A549 treated with DMSO at 1 μM for 4 hours (cell line): ENCODE data around the gene DSTYK. TPM values are rescaled to one million over a fixed set of nuclear protein-coding genes. Genes with fewer than 3 reads are reported as not detected.

ENCODE experiments used
- total RNA-seq: library from RNA; stranded (reverse); fragments of 200-300 nt; extraction: Qiagen RNA extraction; gene quantifications from 5 replicates; pipeline ENCODE4 v1.2.3, GENCODE V29; 2022; ENCODE audit warnings: low read depth

DSTYK gene
- total RNA-seq, result 9.1 to 12.2 TPM (median 11.1 TPM) in 5 replicates

GRCh38 chr1:205211169-205211838 is at the start of gene DSTYK:
Gene DSTYK, minus strand, starts transcription at chr1:205211702. Its CDS starts 167 bp downstream, at chr1:205211535.

GRCh38 chr1:205227584-205228013 is 16.1 kb upstream of the DSTYK start, which contains the start of gene TMCC2:
Gene TMCC2, plus strand, starts transcription at chr1:205227946. Its CDS starts 619 bp downstream, at chr1:205228565.

GRCh38 chr1:205121660-205122488 is 89.6 kb downstream of the DSTYK start, which contains the start of gene RBBP5:
Gene RBBP5, minus strand, starts transcription at chr1:205121978. Its CDS starts 105 bp downstream, at chr1:205121873.

Other genes with a start within 250 kb of the DSTYK start
- 0.03 to 0.19 TPM (median 0.03 TPM) in 3 of 5 replicates, not detected in the others for gene CNTN2, start 168.5 kb downstream of the DSTYK start, total RNA-seq
- gene TMEM81, start 127.2 kb downstream of the DSTYK start, total RNA-seq, result 2.2 to 3.5 TPM (median 2.6 TPM) in 5 replicates
- gene RBBP5, start 89.7 kb downstream of the DSTYK start, total RNA-seq, result 12.4 to 16.0 TPM (median 14.4 TPM) in 5 replicates
- gene TMCC2, start 16.2 kb upstream of the DSTYK start, total RNA-seq, result 2.8 to 3.3 TPM (median 3.1 TPM) in 5 replicates
- gene NUAK2, start 110.0 kb upstream of the DSTYK start, total RNA-seq, result 28.8 to 38.0 TPM (median 35.3 TPM) in 5 replicates
- gene KLHDC8A, start 145.2 kb upstream of the DSTYK start, total RNA-seq, result 0.36 to 0.81 TPM (median 0.58 TPM) in 5 replicates
- gene LEMD1, start 210.4 kb upstream of the DSTYK start, total RNA-seq, result not detected in 5 replicates
- gene BLACAT1, start 244.3 kb upstream of the DSTYK start, total RNA-seq, result 0.03 to 0.07 TPM in 2 of 5 replicates, not detected in the others